PC-9 (cell line): ENCODE results near the gene OR4D2. TPM values are rescaled to one million over a fixed set of nuclear protein-coding genes. Genes with fewer than 3 reads are reported as not detected.

Source experiments
- BruUV-seq: library from RNA; stranded (reverse); fragments of 400-500 nt; replicated peaks from 2 replicates; lab custom pipeline; 2021; lab: Mats Ljungman, UMichigan
- CTCF ChIA-PET: fragments of 300-600 bp; sonication (Branson Sonifier 250); formaldehyde crosslinking; loops from one replicate; lab custom pipeline; 2022; ENCODE audit warnings: antibody characterized with exemption; lab: Charles Lee
- POLR2A ChIA-PET: fragments of 300-600 bp; sonication (Branson Sonifier 250); formaldehyde crosslinking; loops from one replicate; lab custom pipeline; 2022; ENCODE audit warnings: antibody characterized with exemption; ENCODE audit not compliant: unreplicated experiment; lab: Charles Lee
- DNase-seq, 2 experiments: peaks; one replicate each; pipeline versions ENCODE4 v3.0.0 to v3.0.0-alpha.2; 2015 to 2022; ENCODE audit warnings: mixed read lengths in 1 of 2
- H2AFZ ChIP-seq: fragments of 200-600 bp; sonication (generic); 2 replicates; pipeline ENCODE4 v1.8.1; 2017; ENCODE audit warnings: antibody characterized with exemption
- H3F3A ChIP-seq: fragments of 200-600 bp; sonication (generic); 2 replicates; pipeline ENCODE4 v1.8.1; 2017; ENCODE audit warnings: antibody characterized with exemption, mild to moderate bottlenecking, low read depth; ENCODE audit not compliant: insufficient read depth
- H3K27ac ChIP-seq: fragments of 200-600 bp; sonication (generic); 2 replicates; pipeline ENCODE4 v1.6.1; 2016; ENCODE audit warnings: mixed run types
- H3K27me3 ChIP-seq: fragments of 200-600 bp; sonication (generic); 2 replicates; pipeline ENCODE4 v1.6.1; 2016; ENCODE audit warnings: low read depth, mixed run types; ENCODE audit not compliant: insufficient read depth
- H3K36me3 ChIP-seq: fragments of 200-600 bp; sonication (generic); 2 replicates; pipeline ENCODE4 v1.6.1; 2016; ENCODE audit warnings: low read depth, mixed run types
- H3K4me1 ChIP-seq: fragments of 200-600 bp; sonication (generic); replicated peaks from 2 replicates; pipeline ENCODE4 v1.6.1; 2016; ENCODE audit warnings: mixed run types; ENCODE audit not compliant: insufficient read depth
- H3K4me2 ChIP-seq: fragments of 200-600 bp; sonication (generic); 2 replicates; pipeline ENCODE4 v1.6.1; 2017; ENCODE audit warnings: mixed run types
- H3K4me3 ChIP-seq: fragments of 200-600 bp; sonication (generic); 2 replicates; pipeline ENCODE4 v1.6.1; 2016; ENCODE audit warnings: mixed run types
- H3K79me2 ChIP-seq: fragments of 200-600 bp; sonication (generic); 2 replicates; pipeline ENCODE4 v1.6.1; 2017; ENCODE audit warnings: low read depth, mixed run types
- H3K9me2 ChIP-seq: fragments of 200-600 bp; sonication (generic); 2 replicates; pipeline ENCODE4 v1.8.1; 2017; ENCODE audit warnings: mild to moderate bottlenecking; ENCODE audit not compliant: insufficient read depth
- H3K9me3 ChIP-seq: fragments of 200-600 bp; sonication (generic); 2 replicates; pipeline ENCODE4 v1.8.1; 2016; ENCODE audit warnings: low read depth; ENCODE audit not compliant: insufficient read depth
- H4K20me1 ChIP-seq: fragments of 200-600 bp; sonication (generic); 2 replicates; pipeline ENCODE4 v1.8.1; 2017; ENCODE audit not compliant: insufficient read depth
- EZH2 ChIP-seq: fragments of 200-600 bp; sonication (generic); IDR thresholded peaks from 2 replicates; pipeline ENCODE4 v1.8.0; 2017; ENCODE audit warnings: antibody characterized with exemption, low read depth
- intact Hi-C: fragments of 100-400 bp; cut with micrococcal nuclease; formaldehyde crosslinking; loops from one replicate; pipeline ENCODE4 v1.10.0; 2022; ENCODE audit not compliant: unreplicated experiment
- total RNA-seq: library from RNA; stranded (reverse); gene quantifications from 2 replicates; pipeline ENCODE4 v1.2.3, GENCODE V29; 2021
- TF ChIP-seq, protein P1 (sequence below): fragments of 200-600 bp; sonication (generic); conservative IDR thresholded peaks from 2 replicates; pipeline ENCODE4 v1.6.1; 2017; ENCODE audit warnings: mixed run types, antibody characterized with exemption, mild to moderate bottlenecking, moderate library complexity

The OR4D2 gene
- total RNA-seq, 1 experiment from 2014 or later: not detected

DNA sequence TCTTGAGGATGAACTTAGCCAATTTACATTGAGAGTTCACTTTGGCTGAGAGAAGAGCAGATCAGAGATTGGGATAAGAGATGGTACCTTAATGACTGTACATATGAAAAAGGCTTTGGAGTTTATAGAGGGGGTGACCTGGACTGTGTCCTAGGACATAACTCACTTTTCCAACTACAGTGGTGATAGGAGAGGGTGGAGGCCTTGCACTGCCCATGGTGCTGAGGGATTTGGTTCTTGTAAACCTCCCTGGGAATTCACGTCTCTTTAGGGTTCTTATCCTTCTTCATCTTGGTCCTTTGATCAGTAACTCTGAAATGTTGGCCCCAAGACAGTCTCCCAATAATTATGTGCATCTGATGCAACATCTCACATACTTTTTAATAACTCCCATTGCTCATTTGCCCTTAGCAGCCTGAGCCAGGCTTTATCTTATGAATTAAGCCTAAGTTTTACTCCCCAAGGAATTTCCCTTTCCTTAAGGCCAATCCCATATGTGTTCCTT lies 18.8 kb upstream of the OR4D2 start, which contains the start of gene OR4D1:
TSS of gene OR4D1 (plus strand) at position 455 of the 505 bp plus-strand sequence. CDS start 6,770 bp downstream, outside the sequence.
- TF ChIP-seq, protein P1, sequence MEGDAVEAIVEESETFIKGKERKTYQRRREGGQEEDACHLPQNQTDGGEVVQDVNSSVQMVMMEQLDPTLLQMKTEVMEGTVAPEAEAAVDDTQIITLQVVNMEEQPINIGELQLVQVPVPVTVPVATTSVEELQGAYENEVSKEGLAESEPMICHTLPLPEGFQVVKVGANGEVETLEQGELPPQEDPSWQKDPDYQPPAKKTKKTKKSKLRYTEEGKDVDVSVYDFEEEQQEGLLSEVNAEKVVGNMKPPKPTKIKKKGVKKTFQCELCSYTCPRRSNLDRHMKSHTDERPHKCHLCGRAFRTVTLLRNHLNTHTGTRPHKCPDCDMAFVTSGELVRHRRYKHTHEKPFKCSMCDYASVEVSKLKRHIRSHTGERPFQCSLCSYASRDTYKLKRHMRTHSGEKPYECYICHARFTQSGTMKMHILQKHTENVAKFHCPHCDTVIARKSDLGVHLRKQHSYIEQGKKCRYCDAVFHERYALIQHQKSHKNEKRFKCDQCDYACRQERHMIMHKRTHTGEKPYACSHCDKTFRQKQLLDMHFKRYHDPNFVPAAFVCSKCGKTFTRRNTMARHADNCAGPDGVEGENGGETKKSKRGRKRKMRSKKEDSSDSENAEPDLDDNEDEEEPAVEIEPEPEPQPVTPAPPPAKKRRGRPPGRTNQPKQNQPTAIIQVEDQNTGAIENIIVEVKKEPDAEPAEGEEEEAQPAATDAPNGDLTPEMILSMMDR: no peak
- no peak for TF ChIP-seq EZH2
- Histone ChIP-seq H3K27me3 (peaks cover 89% of the 10 kb centered on the region), H4K20me1 (no peaks in the 10 kb centered on the region), H3K4me1 (no peaks in the 10 kb centered on the region), H2AFZ (no peak within 1 kb of the TSS), H3K27ac (no peak within 1 kb of the TSS), H3F3A (no peaks in the 10 kb centered on the region), H3K36me3 (no peaks in the 10 kb centered on the region), H3K9me3 (0 out of 2 replicates have a peak, but pooled peaks cover 7% of the 10 kb centered on the region), H3K4me3 (no peak within 1 kb of the TSS), H3K79me2 (no peaks in the 10 kb centered on the region), H3K9me2 (no peaks in the 10 kb centered on the region), H3K4me2 (no peak within 1 kb of the TSS)
- ChIA-PET POLR2A (no interaction called here), CTCF (no interaction called here)
- intact Hi-C loops: no loop called here
- BruUV-seq: no TSS peak
- no peak for DNase-seq

DNA sequence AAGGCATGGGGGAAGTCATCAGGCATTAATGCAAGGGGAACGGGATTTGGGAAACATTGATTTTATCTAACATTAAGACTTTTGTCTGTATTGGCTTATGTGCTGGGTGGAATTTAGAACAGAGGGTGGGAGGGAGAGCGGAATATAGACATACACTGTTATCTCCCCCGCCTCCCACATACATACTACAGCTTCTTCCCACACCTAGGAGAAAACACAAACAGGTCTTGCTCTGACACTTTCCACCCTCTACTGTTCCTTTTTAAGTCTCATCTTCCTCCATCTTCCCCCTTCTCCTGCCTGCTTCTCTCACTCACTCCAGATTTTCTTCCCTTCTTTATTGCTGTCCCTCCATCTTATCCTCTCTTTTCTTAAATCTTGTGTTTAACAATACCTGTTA lies 18.2 kb upstream of the OR4D2 start:
- Histone ChIP-seq H3K4me2 (no peak overlapping the region), H3K27me3 (peaks cover 94% of the 10 kb centered on the region), H3K36me3 (no peaks in the 10 kb centered on the region), H3K27ac (no peak overlapping the region), H4K20me1 (no peaks in the 10 kb centered on the region), H2AFZ (no peak overlapping the region), H3K4me3 (no peak overlapping the region), H3K9me3 (0 out of 2 replicates have a peak, but pooled peaks cover 7% of the 10 kb centered on the region), H3K79me2 (no peaks in the 10 kb centered on the region), H3K9me2 (no peaks in the 10 kb centered on the region), H3F3A (no peaks in the 10 kb centered on the region), H3K4me1 (no peaks in the 10 kb centered on the region)
- TF ChIP-seq, protein P1: no peak
- TF ChIP-seq EZH2: no peak
- DNase-seq: no peak
- ChIA-PET POLR2A (no interaction called here), CTCF (no interaction called here)
- intact Hi-C loops: no loop called here
- no TSS peak for BruUV-seq

DNA sequence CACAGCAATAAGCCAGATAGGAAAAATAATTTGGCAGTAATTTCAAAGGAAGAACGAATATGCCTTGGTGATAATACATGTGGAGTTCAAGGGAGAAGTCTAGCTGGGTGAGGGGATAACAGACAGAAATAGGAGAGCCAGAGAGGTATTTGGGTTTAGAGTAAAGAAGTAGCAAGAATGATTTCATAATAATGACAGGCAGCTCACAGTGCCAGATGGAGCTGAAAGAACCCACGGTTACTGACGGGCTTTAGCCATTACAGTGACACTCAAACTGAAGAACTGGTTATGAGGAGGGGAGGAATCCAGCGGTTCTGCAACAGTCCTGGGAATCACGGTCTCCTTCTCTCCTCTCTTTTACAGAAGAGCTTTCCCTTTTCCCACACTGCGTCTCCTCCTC lies 16.4 kb upstream of the OR4D2 start:
- Histone ChIP-seq H3K9me2 (no peaks in the 10 kb centered on the region), H3K4me1 (no peaks in the 10 kb centered on the region), H3K9me3 (0 out of 2 replicates have a peak, but pooled peaks cover 7% of the 10 kb centered on the region), H3K4me2 (no peak overlapping the region), H3F3A (no peaks in the 10 kb centered on the region), H2AFZ (no peak overlapping the region), H3K27ac (no peak overlapping the region), H3K4me3 (no peak overlapping the region), H3K27me3 (peaks cover 94% of the 10 kb centered on the region), H4K20me1 (no peaks in the 10 kb centered on the region), H3K36me3 (no peaks in the 10 kb centered on the region), H3K79me2 (no peaks in the 10 kb centered on the region)
- intact Hi-C loops: no loop called here
- ChIA-PET CTCF (no interaction called here), POLR2A (no interaction called here)
- no TSS peak for BruUV-seq
- no peak for DNase-seq
- TF ChIP-seq, protein P1: no peak
- no peak for TF ChIP-seq EZH2
